Measurements from ENCODE around the gene ZNF765.

DNA sequence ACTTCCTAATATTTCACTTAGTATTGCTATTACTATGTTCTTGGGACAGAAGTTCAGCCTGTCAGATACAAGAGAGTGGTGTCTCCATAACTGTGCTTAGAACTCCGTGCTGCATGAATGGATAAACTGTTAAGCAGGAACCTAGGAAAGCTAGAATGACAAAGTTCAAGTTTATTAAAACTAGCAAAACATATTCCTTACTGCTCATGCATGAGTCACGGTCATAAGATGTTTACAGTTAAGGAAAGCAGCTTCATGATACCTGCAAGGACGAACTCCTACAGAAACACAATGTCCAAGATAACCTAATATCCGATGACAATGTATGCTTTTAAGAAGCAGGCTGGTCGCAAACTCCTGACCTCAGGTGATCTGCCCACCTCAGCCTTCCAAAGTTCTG lies 6.0 kb upstream of the ZNF765 start:
- TF ChIP-seq POLR2A (IDR thresholded peaks at IDR 0.05; ENCODE audit: borderline replicate concordance, extremely low read depth, insufficient read depth, insufficient read length) = no peak
- TF ChIP-seq CTCF (IDR thresholded peaks at IDR 0.05 in 2 of 3, conservative IDR thresholded peaks at IDR 0.05 in 1 of 3; ENCODE audit: borderline replicate concordance in 1 of 3, insufficient read depth in 1 of 3, low read depth in 2 of 3, low read length in 2 of 3) = no peak
- TF ChIP-seq RAD21 (IDR thresholded peaks at IDR 0.05; ENCODE audit: low read depth) = no peak
- no peak for TF ChIP-seq ZNF274 (IDR thresholded peaks at IDR 0.05; ENCODE audit: low read depth, low read length)
- no peak for TF ChIP-seq POLR2AphosphoS5 (IDR thresholded peaks at IDR 0.05; ENCODE audit: low read depth, low read length)
- no peak for TF ChIP-seq FOSL1 (IDR thresholded peaks at IDR 0.05; ENCODE audit: low read depth)

All from HCT116 (cell line).